Occipital lobe (tissue), 2 donors: ENCODE measurements around the gene SUPT4H1. TPM values are rescaled to one million over a fixed set of nuclear protein-coding genes. Genes with fewer than 3 reads are reported as not detected.

Experiments
- DNase-seq: peaks from one replicate; lab custom pipeline; 2025; lab: John Stamatoyannopoulos, UW
- total RNA-seq: library from RNA; depleted of rRNA; stranded (reverse); fragments of >200 nt; gene quantifications from one replicate; pipeline ENCODE4 v1.2.3, GENCODE V29; 2014

SUPT4H1 gene
- total RNA-seq, 1 donor from 2014 or later, result 28.4 TPM

- DNase-seq, result no peak
These were observed 21.4 kb downstream of the SUPT4H1 start for GRCh38 chr17:58330538-58330996.

- no peak for DNase-seq
These were observed 22.0 kb downstream of the SUPT4H1 start for GRCh38 chr17:58329810-58330537.

- DNase-seq, result peak; percentile 38
These were observed 22.8 kb downstream of the SUPT4H1 start for GRCh38 chr17:58329035-58329809.

GRCh38 chr17:58328195-58329034 lies 23.6 kb downstream of the SUPT4H1 start, which contains the start of gene TSPOAP1:
Gene TSPOAP1 (minus strand): TSS chr17:58328795. CDS start chr17:58327920, 875 bp downstream.
- peak; percentile 70 for DNase-seq

GRCh38 chr17:58327363-58328194 lies 24.4 kb downstream of the SUPT4H1 start:
- DNase-seq, result no peak

- no peak for DNase-seq
These were observed 25.2 kb downstream of the SUPT4H1 start for GRCh38 chr17:58326609-58327362.

GRCh38 chr17:58325976-58326468 lies 26.0 kb downstream of the SUPT4H1 start:
- no peak for DNase-seq

GRCh38 chr17:58325289-58325726 lies 26.7 kb downstream of the SUPT4H1 start:
- no peak for DNase-seq

- no peak for DNase-seq
These were observed 27.4 kb downstream of the SUPT4H1 start for GRCh38 chr17:58324409-58325288.

GRCh38 chr17:58324056-58324408 lies 28.0 kb downstream of the SUPT4H1 start:
- DNase-seq, result no peak

GRCh38 chr17:58323366-58324055 lies 28.5 kb downstream of the SUPT4H1 start:
- DNase-seq, result no peak

- DNase-seq, result no peak
These were observed 29.3 kb downstream of the SUPT4H1 start for GRCh38 chr17:58322581-58323185.

GRCh38 chr17:58321571-58322525 lies 30.2 kb downstream of the SUPT4H1 start:
- DNase-seq, result no peak

- DNase-seq, result no peak
These were observed 31.3 kb downstream of the SUPT4H1 start for GRCh38 chr17:58320570-58321323.

GRCh38 chr17:58320163-58320558 lies 31.8 kb downstream of the SUPT4H1 start:
- no peak for DNase-seq
